Neuronal stem cell (in vitro differentiated cells): Measurements from ENCODE around the gene OR2W1.

ENCODE experiments used
- DNase-seq: peaks from one replicate; pipeline ENCODE4 v3.0.0-alpha.2; 2013; ENCODE audit warnings: low spot score
- H2AFZ ChIP-seq: one replicate; pipeline ENCODE4 v1.6.1; 2013; ENCODE audit warnings: mild to moderate bottlenecking, low read length, inconsistent platforms
- H2AK5ac ChIP-seq: 2 replicates; pipeline ENCODE4 v1.6.1; 2013; ENCODE audit warnings: low read depth, mild to moderate bottlenecking, inconsistent platforms, low read length, moderate library complexity, mixed read lengths
- H2BK120ac ChIP-seq: 2 replicates; pipeline ENCODE4 v1.6.1; 2013; ENCODE audit warnings: low read depth, mild to moderate bottlenecking, inconsistent platforms, low read length, moderate library complexity, mixed read lengths
- H2BK12ac ChIP-seq: one replicate; pipeline ENCODE4 v1.6.1; 2013; ENCODE audit warnings: low read length, inconsistent platforms
- H2BK15ac ChIP-seq: 2 replicates; pipeline ENCODE4 v1.6.1; 2013; ENCODE audit warnings: mild to moderate bottlenecking, low read length, inconsistent platforms, mixed read lengths
- H2BK5ac ChIP-seq: one replicate; pipeline ENCODE4 v1.6.1; 2013; ENCODE audit warnings: inconsistent platforms, mild to moderate bottlenecking, low read length, moderate library complexity
- H3K14ac ChIP-seq: one replicate; pipeline ENCODE4 v1.6.1; 2013; ENCODE audit warnings: low read length, inconsistent platforms
- H3K18ac ChIP-seq: 2 replicates; pipeline ENCODE4 v1.6.1; 2013; ENCODE audit warnings: low read length, inconsistent platforms
- H3K23ac ChIP-seq: 2 replicates; pipeline ENCODE4 v1.6.1; 2013; ENCODE audit warnings: low read depth, mild to moderate bottlenecking, mixed read lengths, low read length, inconsistent platforms; ENCODE audit not compliant: poor library complexity
- H3K27ac ChIP-seq: replicated peaks from 3 replicates; pipeline ENCODE4 v1.5.1; 2013; ENCODE audit warnings: low read length, inconsistent platforms
- H3K27me3 ChIP-seq, 3 experiments: 2 replicates each; pipeline ENCODE4 v1.6.1; 2013; ENCODE audit warnings: low read length in 3 of 3, mild to moderate bottlenecking in 2 of 3, inconsistent platforms in 1 of 3, low read depth in 1 of 3, mixed read lengths in 1 of 3, moderate library complexity in 1 of 3; ENCODE audit not compliant: control insufficient read depth in 3 of 3, insufficient read depth in 3 of 3
- H3K36me3 ChIP-seq, 2 donors: replicated peaks in 1 of 2; 2 replicates each; pipeline ENCODE4 v1.6.1; 2013; ENCODE audit warnings: low read length in 2 of 2; ENCODE audit not compliant: control insufficient read depth in 2 of 2, insufficient read depth in 2 of 2
- H3K4ac ChIP-seq: 2 replicates; pipeline ENCODE4 v1.6.1; 2013; ENCODE audit warnings: inconsistent platforms, mild to moderate bottlenecking, low read length, moderate library complexity
- H3K4me1 ChIP-seq, 2 donors: 1 replicate in 1 of 2; 2 replicates in 1 of 2; pipeline ENCODE4 v1.6.1; 2013; ENCODE audit warnings: low read length in 2 of 2, low read depth in 1 of 2; ENCODE audit not compliant: control insufficient read depth in 2 of 2, insufficient read depth in 1 of 2
- H3K4me2 ChIP-seq: one replicate; pipeline ENCODE4 v1.6.1; 2013; ENCODE audit warnings: mild to moderate bottlenecking, low read length, inconsistent platforms; ENCODE audit not compliant: insufficient read depth, poor library complexity, severe bottlenecking
- H3K4me3 ChIP-seq, 2 donors: 2 replicates each; pipeline ENCODE4 v1.5.1; 2013; ENCODE audit warnings: low read length in 2 of 2, mild to moderate bottlenecking in 2 of 2, inconsistent platforms in 1 of 2, moderate library complexity in 1 of 2
- H3K79me1 ChIP-seq: one replicate; pipeline ENCODE4 v1.6.1; 2013; ENCODE audit warnings: low read depth, mild to moderate bottlenecking, inconsistent platforms, low read length, moderate library complexity
- H3K9ac ChIP-seq: one replicate; pipeline ENCODE4 v1.6.1; 2013; ENCODE audit warnings: mild to moderate bottlenecking, low read depth, low read length, inconsistent platforms; ENCODE audit not compliant: poor library complexity
- H3K9me3 ChIP-seq, 2 donors: replicated peaks in 1 of 2; 2 replicates each; pipeline versions ENCODE3 to v1.6.1; 2013; ENCODE audit warnings: low read length in 2 of 2, mild to moderate bottlenecking in 2 of 2, inconsistent platforms in 1 of 2, low read depth in 1 of 2, mixed read lengths in 1 of 2, moderate library complexity in 1 of 2; ENCODE audit not compliant: control insufficient read depth in 2 of 2, insufficient read depth in 1 of 2
- H4K8ac ChIP-seq: one replicate; pipeline ENCODE4 v1.6.1; 2013; ENCODE audit warnings: low read depth, mild to moderate bottlenecking, inconsistent platforms, low read length, moderate library complexity
- H4K91ac ChIP-seq: one replicate; pipeline ENCODE4 v1.6.1; 2013; ENCODE audit warnings: low read length, low read depth, mild to moderate bottlenecking, inconsistent platforms; ENCODE audit not compliant: poor library complexity
- WGBS, 2 donors: extraction: QIAGEN DNeasy Blood & Tissue Kit; methylation state at CpG; one replicate each; pipeline ENCODE4 v1.1.7; 2013; ENCODE audit warnings: missing lambda C conversion rate in 2 of 2, mixed read lengths in 1 of 2; ENCODE audit not compliant: insufficient read length in 2 of 2, insufficient replicate concordance in 1 of 2; ENCODE audit errors: extremely low coverage in 2 of 2; 5-methylcytosine and 5-hydroxymethylcytosine counted together

Gene OR2W1

DNA sequence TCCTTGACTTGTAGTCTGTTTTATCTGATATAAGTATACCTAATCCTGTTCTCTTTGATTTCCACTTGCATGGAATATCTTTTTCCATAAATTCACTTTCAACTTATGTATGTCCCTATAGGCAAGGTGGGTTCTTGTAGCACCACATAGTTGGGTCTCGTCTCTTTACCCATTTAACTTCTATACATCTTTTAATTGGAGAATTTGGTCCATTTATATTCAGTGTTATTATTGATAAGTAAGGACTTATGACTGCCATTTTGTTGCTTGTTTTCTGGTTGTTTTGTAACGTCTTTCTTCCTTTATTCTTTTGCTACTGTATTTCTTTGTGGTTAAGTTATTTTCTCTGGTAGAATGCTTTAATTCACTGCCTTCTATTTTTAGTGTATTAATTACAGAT lies 25.3 kb downstream of the OR2W1 start:
- Histone ChIP-seq H3K9me3 (peaks cover 0 to 2% of the 10 kb centered on the region in 2 donors), H4K8ac (no peak overlapping the region), H3K4ac (no peak overlapping the region), H2BK5ac (no peak overlapping the region), H3K4me1 (peaks cover 0 to 3% of the 10 kb centered on the region in 2 donors), H2AFZ (no peak overlapping the region), H2BK12ac (no peak overlapping the region), H3K9ac (no peak overlapping the region), H3K4me2 (no peak overlapping the region), H3K23ac (no peak overlapping the region), H2AK5ac (no peak overlapping the region), H3K27me3 (no peaks in the 10 kb centered on the region), H3K14ac (no peak overlapping the region), H3K27ac (no peak overlapping the region), H3K18ac (no peak overlapping the region), H2BK120ac (no peak overlapping the region), H3K79me1 (no peaks in the 10 kb centered on the region), H2BK15ac (no peak overlapping the region), H4K91ac (no peak overlapping the region), H3K4me3 (no peak overlapping the region), H3K36me3 (no peaks in the 10 kb centered on the region)
- WGBS, 2 donors = no CpG with 5 or more reads among the region's 2 CpGs
- DNase-seq = no peak

DNA sequence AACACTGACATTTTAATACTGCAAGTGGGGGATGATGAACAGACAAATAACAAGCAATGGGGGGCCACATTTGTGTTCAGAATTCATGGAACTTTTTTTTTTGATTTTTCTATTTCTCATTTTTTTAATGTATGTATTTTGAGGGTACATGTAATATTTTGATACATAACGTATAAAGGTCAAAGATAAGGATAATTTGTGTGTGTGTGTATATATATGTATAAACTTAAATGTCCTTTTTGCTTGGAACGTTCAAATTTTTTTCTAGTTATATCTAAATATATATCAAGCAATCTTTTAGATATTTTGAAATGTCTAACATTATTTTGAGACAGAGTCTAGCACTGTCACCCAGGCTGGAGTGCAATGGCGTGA lies 27.6 kb downstream of the OR2W1 start:
- no peak overlapping the region for H3K14ac ChIP-seq
- H3K9me3 ChIP-seq = peaks cover 0 to 2% of the 10 kb centered on the region in 2 donors
- H3K4me2 ChIP-seq = no peak overlapping the region
- no peak overlapping the region for H2AFZ ChIP-seq
- H3K27ac ChIP-seq = no peak overlapping the region
- peaks cover 0 to 3% of the 10 kb centered on the region in 2 donors for H3K4me1 ChIP-seq
- peaks cover 0 to 11% (median 0%) of the 10 kb centered on the region in 3 experiments for H3K27me3 ChIP-seq
- no peaks in the 10 kb centered on the region for H3K79me1 ChIP-seq
- H3K9ac ChIP-seq = no peak overlapping the region
- H3K4me3 ChIP-seq = no peak overlapping the region
- WGBS, 2 donors = no CpG with 5 or more reads among the region's 3 CpGs
- no peak overlapping the region for H2BK120ac ChIP-seq
- no peaks in the 10 kb centered on the region for H3K36me3 ChIP-seq
- H2AK5ac ChIP-seq = no peak overlapping the region
- H4K91ac ChIP-seq = no peak overlapping the region
- no peak overlapping the region for H4K8ac ChIP-seq
- no peak for DNase-seq
- no peak overlapping the region for H2BK15ac ChIP-seq
- no peak overlapping the region for H2BK5ac ChIP-seq
- no peak overlapping the region for H2BK12ac ChIP-seq
- H3K4ac ChIP-seq = no peak overlapping the region
- no peak overlapping the region for H3K23ac ChIP-seq
- H3K18ac ChIP-seq = no peak overlapping the region

DNA sequence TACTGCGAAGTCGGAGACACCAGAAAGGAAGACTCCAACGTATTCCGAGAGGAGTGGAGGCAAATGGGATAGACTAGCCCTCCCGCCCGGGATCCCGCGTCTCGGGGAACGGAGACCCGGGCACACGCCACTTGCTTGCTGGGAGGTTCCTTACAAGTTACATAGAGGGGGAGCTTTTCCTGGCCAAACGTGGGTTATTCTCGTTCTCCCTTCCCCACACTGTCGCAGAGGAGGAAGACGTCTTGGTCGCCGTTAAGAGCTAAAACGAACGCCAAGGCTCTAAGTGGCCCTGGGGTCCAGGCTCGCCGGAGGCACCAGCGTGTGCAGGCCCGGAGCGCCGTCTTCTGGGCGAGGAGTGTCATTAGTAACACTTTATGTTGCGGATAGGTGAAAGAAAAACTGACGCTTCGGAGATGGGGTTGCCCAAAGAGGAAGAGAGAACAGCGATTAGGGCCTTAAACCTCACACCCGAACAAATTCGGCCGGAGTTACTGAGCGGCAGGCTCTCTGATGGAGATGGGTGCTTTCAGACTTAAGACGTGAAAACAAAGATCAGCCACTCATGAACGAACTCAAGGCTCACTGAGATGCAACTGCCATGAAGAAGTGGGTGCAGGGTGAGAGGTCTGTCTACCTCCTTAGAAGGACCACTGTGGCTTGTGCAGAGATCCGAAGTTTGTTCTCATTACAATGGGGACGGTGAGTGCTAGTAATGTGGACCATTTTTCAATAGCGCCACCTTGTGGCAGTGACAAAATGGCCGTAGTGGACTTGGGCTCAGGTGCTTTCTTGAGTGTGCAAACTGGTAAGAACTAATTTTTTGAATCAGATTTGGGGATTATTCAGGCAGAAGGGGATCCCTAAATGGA lies 28.2 kb downstream of the OR2W1 start:
- Histone ChIP-seq H3K9ac (no peak overlapping the region), H3K27ac (peak overlapping the region; percentile 12), H3K4me1 (peaks cover 0 to 3% of the 10 kb centered on the region in 2 donors), H3K36me3 (no peaks in the 10 kb centered on the region), H2AK5ac (no peak overlapping the region), H3K23ac (no peak overlapping the region), H2BK120ac (no peak overlapping the region), H4K91ac (no peak overlapping the region), H3K14ac (no peak overlapping the region), H3K18ac (peak overlapping the region; percentile 60), H3K27me3 (peaks cover 0 to 12% (median 0%) of the 10 kb centered on the region in 3 experiments), H2BK5ac (no peak overlapping the region), H4K8ac (no peak overlapping the region), H2AFZ (peak overlapping the region; percentile 91), H3K4me3 (peak overlapping the region; percentile 55 to 87), H3K4me2 (peak overlapping the region; percentile 69), H3K79me1 (no peaks in the 10 kb centered on the region), H3K4ac (no peak overlapping the region), H2BK12ac (no peak overlapping the region), H3K9me3 (peaks cover 0 to 2% of the 10 kb centered on the region in 2 donors), H2BK15ac (no peak overlapping the region)
- DNase-seq = peak; percentile 89
- no CpG with 5 or more reads among the region's 41 CpGs for WGBS, 2 donors

DNA sequence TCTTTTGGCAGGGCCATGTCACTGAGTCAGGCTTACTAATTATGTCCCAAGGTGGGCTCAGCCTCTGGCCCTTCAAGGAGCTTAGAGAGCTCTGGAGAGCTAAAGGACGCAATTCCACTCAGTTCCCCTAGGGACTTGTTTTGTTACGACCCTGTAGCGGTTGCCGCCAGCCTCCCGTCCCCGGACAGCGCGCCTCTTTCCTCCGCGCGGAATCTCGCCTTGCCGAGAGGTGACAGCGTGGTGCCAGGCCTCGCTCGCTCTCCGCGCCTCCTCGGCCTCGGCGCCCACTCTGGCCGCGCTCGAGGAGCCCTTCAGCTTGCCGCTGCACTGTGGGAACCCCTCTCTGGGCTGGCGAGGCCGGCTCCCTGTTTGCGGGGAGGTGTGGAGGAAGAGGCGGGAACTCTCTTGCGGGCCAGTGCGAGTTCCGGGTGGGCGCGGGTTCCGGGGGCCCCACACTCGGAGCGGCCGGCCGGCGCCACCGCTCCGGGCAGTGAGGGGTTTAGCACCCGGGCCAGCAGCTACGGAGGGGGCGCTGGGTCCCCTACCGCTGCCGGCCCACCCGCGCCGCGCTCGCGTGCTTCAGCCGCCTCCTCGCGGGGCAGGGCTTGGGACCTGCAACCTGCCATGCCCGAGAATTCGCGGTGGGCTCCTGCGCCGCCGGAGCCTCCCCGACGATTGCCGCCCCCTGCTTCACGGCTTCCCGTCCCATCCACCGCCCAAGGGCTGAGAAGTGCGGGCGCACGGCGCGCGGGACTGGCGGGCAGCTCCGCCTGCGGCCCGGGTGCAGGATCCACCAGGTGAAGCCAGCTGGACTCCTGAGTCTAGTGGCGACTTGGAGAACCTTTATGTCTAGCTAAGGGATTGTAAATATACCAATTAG lies 30.0 kb downstream of the OR2W1 start:
- Histone ChIP-seq H3K4ac (no peak overlapping the region), H2BK12ac (no peak overlapping the region), H3K4me3 (no peak overlapping the region), H3K27me3 (peaks cover 0 to 12% (median 0%) of the 10 kb centered on the region in 3 experiments), H2BK5ac (no peak overlapping the region), H3K14ac (no peak overlapping the region), H3K9me3 (peaks cover 0 to 2% of the 10 kb centered on the region in 2 donors), H2AK5ac (peak overlapping the region; percentile 81), H3K4me1 (peaks cover 2 to 3% of the 10 kb centered on the region in 2 donors), H2BK15ac (no peak overlapping the region), H3K9ac (no peak overlapping the region), H3K27ac (no peak overlapping the region), H2AFZ (no peak overlapping the region), H3K4me2 (no peak overlapping the region), H3K36me3 (no peaks in the 10 kb centered on the region), H4K91ac (no peak overlapping the region), H3K18ac (no peak overlapping the region), H4K8ac (no peak overlapping the region), H3K23ac (no peak overlapping the region), H2BK120ac (no peak overlapping the region), H3K79me1 (no peaks in the 10 kb centered on the region)
- DNase-seq = no peak
- no CpG with 5 or more reads among the region's 79 CpGs for WGBS, 2 donors
